Epithelial cell of proximal tubule (primary cell): Measurements from ENCODE around the gene TJP1. TPM values are rescaled to one million over a fixed set of nuclear protein-coding genes. Genes with fewer than 3 reads are reported as not detected.
"Not testable (repeated sequence)": the region's sequence is repeated elsewhere in the genome, so short reads cannot be mapped to it uniquely, and the experiment has no call there.

ENCODE experiments used
- DNase-seq: peaks from one replicate; pipeline ENCODE4 v3.0.0-alpha.2; 2011; ENCODE audit warnings: low read depth
- H3K4me3 ChIP-seq: 2 replicates; pipeline ENCODE4 v1.5.1; 2011; ENCODE audit warnings: low read depth, mild to moderate bottlenecking, low read length
- total RNA-seq: library from RNA; depleted of rRNA; stranded (reverse); fragments of >200 nt; gene quantifications from 2 replicates; pipeline ENCODE4 v1.2.3, GENCODE V29; 2015
- TF ChIP-seq, protein P1 (sequence below): conservative IDR thresholded peaks from 2 replicates; pipeline ENCODE4 v1.5.1; 2012; ENCODE audit warnings: low read depth, mild to moderate bottlenecking, low read length

TJP1 gene
- total RNA-seq, 1 donor from 2014 or later = 106 TPM

GRCh38 chr15:29677871-29678461 lies 144.3 kb downstream of the TJP1 start:
- TF ChIP-seq, protein P1, sequence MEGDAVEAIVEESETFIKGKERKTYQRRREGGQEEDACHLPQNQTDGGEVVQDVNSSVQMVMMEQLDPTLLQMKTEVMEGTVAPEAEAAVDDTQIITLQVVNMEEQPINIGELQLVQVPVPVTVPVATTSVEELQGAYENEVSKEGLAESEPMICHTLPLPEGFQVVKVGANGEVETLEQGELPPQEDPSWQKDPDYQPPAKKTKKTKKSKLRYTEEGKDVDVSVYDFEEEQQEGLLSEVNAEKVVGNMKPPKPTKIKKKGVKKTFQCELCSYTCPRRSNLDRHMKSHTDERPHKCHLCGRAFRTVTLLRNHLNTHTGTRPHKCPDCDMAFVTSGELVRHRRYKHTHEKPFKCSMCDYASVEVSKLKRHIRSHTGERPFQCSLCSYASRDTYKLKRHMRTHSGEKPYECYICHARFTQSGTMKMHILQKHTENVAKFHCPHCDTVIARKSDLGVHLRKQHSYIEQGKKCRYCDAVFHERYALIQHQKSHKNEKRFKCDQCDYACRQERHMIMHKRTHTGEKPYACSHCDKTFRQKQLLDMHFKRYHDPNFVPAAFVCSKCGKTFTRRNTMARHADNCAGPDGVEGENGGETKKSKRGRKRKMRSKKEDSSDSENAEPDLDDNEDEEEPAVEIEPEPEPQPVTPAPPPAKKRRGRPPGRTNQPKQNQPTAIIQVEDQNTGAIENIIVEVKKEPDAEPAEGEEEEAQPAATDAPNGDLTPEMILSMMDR = no peak
- DNase-seq = no peak
- H3K4me3 ChIP-seq = no peak overlapping the region

DNA sequence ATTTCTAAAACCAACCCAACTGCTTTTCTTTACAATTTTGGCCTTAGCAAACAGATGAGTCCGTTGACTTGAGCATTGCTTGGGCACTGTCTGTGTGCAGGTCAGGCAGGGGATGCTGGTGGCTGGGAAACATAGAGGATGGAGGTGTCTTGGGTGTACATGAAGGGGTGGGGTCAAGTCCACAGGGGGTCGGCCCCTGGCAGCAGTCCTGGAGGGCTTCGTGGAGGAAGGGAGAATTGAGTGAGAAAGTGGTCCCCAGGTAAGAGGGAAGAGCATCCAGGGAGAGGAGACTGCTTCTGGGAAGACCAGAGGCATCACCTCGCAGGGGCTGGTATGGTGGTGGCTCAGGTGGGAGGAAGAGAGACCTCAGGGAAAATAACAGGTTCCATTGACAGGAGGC lies 144.8 kb downstream of the TJP1 start:
- TF ChIP-seq, protein P1 = no peak
- no peak overlapping the region for H3K4me3 ChIP-seq
- no peak for DNase-seq

DNA sequence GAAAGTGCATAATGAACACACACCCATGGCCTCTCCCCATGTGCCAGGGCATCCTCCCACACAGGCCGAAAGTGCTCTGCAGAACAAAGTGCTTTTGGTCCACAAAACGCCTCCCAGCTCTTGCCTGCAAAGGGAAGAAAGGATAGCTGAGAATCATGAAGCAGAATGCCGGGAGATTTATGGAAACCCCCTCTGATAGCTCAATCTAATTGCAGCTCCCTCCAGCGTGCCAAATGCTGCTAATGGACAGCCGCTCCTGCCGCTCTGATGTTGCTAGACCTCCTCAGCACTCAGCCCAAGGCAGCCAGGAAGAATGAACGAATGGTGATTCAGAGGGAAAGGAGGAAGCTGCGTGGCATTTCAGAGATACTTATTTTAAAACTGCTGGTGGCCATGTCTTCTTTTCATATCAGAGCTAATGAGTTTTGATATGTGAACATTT lies 145.3 kb downstream of the TJP1 start:
- TF ChIP-seq, protein P1 = no peak
- DNase-seq = no peak
- H3K4me3 ChIP-seq = no peak overlapping the region

DNA sequence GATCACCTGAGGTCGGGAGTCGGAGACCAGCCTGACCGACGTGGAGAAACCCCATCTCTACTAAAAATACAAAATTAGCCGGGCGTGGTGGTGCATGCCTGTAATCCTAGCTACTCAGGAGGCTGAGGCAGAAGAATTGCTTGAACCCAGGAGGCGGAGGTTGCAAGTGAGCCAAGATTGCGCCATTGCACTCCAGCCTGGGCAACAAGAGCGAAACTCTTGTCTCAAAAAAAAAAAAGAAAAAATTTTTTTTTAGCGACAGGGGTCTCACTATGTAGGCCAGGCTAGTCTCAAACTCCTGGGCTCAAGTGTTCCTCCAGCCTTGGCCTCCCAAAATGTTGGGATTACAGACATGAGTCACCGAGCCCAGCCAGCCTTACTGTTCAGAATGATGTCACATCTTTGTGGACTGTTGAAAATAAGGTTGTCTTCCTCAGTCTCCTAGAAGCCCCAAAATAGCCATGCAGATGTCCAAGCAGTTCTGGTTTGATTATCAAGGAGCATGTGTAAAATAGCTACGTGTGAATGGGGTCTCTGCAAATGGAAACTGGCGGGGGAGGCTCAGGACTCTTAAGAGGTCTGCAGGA lies 145.8 kb downstream of the TJP1 start:
- not testable (repeated sequence) for DNase-seq
- H3K4me3 ChIP-seq = peak overlapping the region; percentile 72

- no peak for DNase-seq
- H3K4me3 ChIP-seq = peak overlapping the region; percentile 72
- TF ChIP-seq, protein P1 = no peak
These were observed 146.4 kb downstream of the TJP1 start for GRCh38 chr15:29675791-29676301.

GRCh38 chr15:29674661-29675533 lies 147.4 kb downstream of the TJP1 start:
- DNase-seq = no peak
- H3K4me3 ChIP-seq = peak overlapping the region; percentile 72
- TF ChIP-seq, protein P1 = no peak
